ENCODE data around the gene CUL2. TPM values are rescaled to one million over a fixed set of nuclear protein-coding genes. Genes with fewer than 3 reads are reported as not detected.

The CUL2 gene
- total RNA-seq, 1 donor: 29.0 TPM

DNA sequence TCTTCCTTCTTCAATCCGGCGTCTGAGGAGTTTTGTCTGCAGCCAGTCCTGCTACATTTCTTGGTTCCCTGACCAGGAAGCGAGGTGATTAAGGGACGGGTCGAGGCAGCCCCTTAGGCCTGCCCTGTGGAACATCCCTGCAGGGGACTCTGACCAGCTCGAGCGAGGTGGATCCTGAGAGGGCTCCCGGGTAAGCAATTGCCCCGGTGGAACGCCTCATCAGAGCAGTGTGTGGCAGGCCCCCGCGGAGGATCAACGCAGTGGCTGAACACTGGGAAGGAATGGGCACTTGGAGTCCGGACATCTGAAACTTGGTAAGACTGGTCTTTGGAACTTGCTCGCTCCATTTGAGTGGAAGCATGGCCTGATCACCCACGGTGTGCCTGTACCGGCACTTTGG lies 121.0 kb downstream of the CUL2 start:
- no peak overlapping the region for H2AFZ ChIP-seq (ENCODE audit: low read length)
- no peak overlapping the region for H3K4me2 ChIP-seq (ENCODE audit: insufficient read depth, low read length)
- no peak for DNase-seq (ENCODE audit: insufficient read length, low spot score, missing footprints)
- H3K4me3 ChIP-seq (ENCODE audit: insufficient read depth, low read length): no peak overlapping the region
- no peaks in the 10 kb centered on the region for H4K20me1 ChIP-seq (ENCODE audit: insufficient read depth, low read length)
- peaks cover 12% of the 10 kb centered on the region for H3K27me3 ChIP-seq (ENCODE audit: insufficient read depth, low read length)
- no peaks in the 10 kb centered on the region for H3K79me2 ChIP-seq (ENCODE audit: insufficient read depth, low read length)
- TF ChIP-seq, protein P1, sequence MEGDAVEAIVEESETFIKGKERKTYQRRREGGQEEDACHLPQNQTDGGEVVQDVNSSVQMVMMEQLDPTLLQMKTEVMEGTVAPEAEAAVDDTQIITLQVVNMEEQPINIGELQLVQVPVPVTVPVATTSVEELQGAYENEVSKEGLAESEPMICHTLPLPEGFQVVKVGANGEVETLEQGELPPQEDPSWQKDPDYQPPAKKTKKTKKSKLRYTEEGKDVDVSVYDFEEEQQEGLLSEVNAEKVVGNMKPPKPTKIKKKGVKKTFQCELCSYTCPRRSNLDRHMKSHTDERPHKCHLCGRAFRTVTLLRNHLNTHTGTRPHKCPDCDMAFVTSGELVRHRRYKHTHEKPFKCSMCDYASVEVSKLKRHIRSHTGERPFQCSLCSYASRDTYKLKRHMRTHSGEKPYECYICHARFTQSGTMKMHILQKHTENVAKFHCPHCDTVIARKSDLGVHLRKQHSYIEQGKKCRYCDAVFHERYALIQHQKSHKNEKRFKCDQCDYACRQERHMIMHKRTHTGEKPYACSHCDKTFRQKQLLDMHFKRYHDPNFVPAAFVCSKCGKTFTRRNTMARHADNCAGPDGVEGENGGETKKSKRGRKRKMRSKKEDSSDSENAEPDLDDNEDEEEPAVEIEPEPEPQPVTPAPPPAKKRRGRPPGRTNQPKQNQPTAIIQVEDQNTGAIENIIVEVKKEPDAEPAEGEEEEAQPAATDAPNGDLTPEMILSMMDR (IDR thresholded peaks at IDR 0.05; ENCODE audit: extremely low read depth, low read depth, low read length): no peak
- no peaks in the 10 kb centered on the region for H3K36me3 ChIP-seq (ENCODE audit: insufficient read depth, low read length)
- H3K9me3 ChIP-seq (ENCODE audit: low read depth, low read length): no peaks in the 10 kb centered on the region
- H3K4me1 ChIP-seq (ENCODE audit: insufficient read depth, low read length): peaks cover 19% of the 10 kb centered on the region
- H3K27ac ChIP-seq (ENCODE audit: low read depth, low read length): no peak overlapping the region

GRCh38 chr10:34967335-34967880 lies 122.7 kb downstream of the CUL2 start:
- peak; percentile 94 for DNase-seq (ENCODE audit: insufficient read length, low spot score, missing footprints)
- H2AFZ ChIP-seq (ENCODE audit: low read length): peak overlapping the region; percentile 79
- no peaks in the 10 kb centered on the region for H4K20me1 ChIP-seq (ENCODE audit: insufficient read depth, low read length)
- TF ChIP-seq, protein P1 (IDR thresholded peaks at IDR 0.05; ENCODE audit: extremely low read depth, low read depth, low read length): no peak
- H3K4me1 ChIP-seq (ENCODE audit: insufficient read depth, low read length): peaks cover 19% of the 10 kb centered on the region
- H3K27ac ChIP-seq (ENCODE audit: low read depth, low read length): peak overlapping the region; percentile 85
- H3K27me3 ChIP-seq (ENCODE audit: insufficient read depth, low read length): peaks cover 2% of the 10 kb centered on the region
- H3K9me3 ChIP-seq (ENCODE audit: low read depth, low read length): no peaks in the 10 kb centered on the region
- H3K4me2 ChIP-seq (ENCODE audit: insufficient read depth, low read length): peak overlapping the region; percentile 70
- H3K79me2 ChIP-seq (ENCODE audit: insufficient read depth, low read length): no peaks in the 10 kb centered on the region
- H3K4me3 ChIP-seq (ENCODE audit: insufficient read depth, low read length): peak overlapping the region; percentile 33
- no peaks in the 10 kb centered on the region for H3K36me3 ChIP-seq (ENCODE audit: insufficient read depth, low read length)

DNA sequence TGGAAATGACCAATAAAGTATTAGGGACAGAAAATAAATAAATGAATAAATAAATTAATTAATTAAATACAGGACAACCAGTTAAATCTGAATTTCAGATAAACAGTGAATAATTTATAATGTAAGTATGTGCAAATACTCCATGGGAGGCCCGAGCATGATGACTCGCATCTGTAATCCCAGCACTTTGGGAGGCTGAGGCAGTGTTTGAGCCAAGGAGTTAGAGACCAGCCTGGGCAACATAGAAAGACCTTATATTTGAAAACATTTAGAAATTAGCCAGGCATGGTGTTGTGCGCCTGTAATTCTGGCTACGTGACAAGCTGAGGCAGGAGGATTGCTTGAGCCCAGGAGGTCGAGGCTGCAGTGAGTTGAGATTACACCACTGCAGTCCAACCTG lies 123.7 kb downstream of the CUL2 start:
- H3K27ac ChIP-seq (ENCODE audit: low read depth, low read length): no peak overlapping the region
- H3K36me3 ChIP-seq (ENCODE audit: insufficient read depth, low read length): no peaks in the 10 kb centered on the region
- no peak overlapping the region for H3K4me3 ChIP-seq (ENCODE audit: insufficient read depth, low read length)
- no peaks in the 10 kb centered on the region for H3K9me3 ChIP-seq (ENCODE audit: low read depth, low read length)
- H3K79me2 ChIP-seq (ENCODE audit: insufficient read depth, low read length): no peaks in the 10 kb centered on the region
- no peak overlapping the region for H2AFZ ChIP-seq (ENCODE audit: low read length)
- DNase-seq (ENCODE audit: insufficient read length, low spot score, missing footprints): no peak
- no peaks in the 10 kb centered on the region for H3K27me3 ChIP-seq (ENCODE audit: insufficient read depth, low read length)
- H3K4me1 ChIP-seq (ENCODE audit: insufficient read depth, low read length): peaks cover 19% of the 10 kb centered on the region
- H4K20me1 ChIP-seq (ENCODE audit: insufficient read depth, low read length): no peaks in the 10 kb centered on the region
- H3K4me2 ChIP-seq (ENCODE audit: insufficient read depth, low read length): no peak overlapping the region
- TF ChIP-seq, protein P1 (IDR thresholded peaks at IDR 0.05; ENCODE audit: extremely low read depth, low read depth, low read length): no peak

DNA sequence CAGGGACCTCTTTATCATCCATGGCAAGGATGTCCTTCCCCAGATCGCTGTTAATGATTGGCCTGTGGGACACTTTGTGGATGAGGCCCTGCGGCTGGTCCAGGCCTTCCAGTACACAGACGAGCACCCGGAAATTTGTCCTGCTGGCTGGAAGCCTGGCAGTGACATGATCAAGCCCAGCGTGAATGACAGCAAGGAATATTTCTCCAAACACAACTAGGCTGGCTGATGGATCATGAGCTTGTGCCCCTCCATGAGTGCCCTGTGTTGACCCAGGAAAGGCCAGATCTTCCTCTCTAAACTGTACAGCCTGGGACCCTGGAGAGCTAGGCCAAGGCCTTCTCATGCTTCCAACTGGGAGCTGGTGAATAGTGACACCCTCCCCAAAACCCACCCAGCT lies 124.1 kb downstream of the CUL2 start:
- Histone ChIP-seq H3K4me1 (ENCODE audit: insufficient read depth, low read length) (peaks cover 19% of the 10 kb centered on the region), H3K27me3 (ENCODE audit: insufficient read depth, low read length) (no peaks in the 10 kb centered on the region), H3K9me3 (ENCODE audit: low read depth, low read length) (no peaks in the 10 kb centered on the region), H2AFZ (ENCODE audit: low read length) (no peak overlapping the region), H3K4me2 (ENCODE audit: insufficient read depth, low read length) (no peak overlapping the region), H3K4me3 (ENCODE audit: insufficient read depth, low read length) (no peak overlapping the region), H4K20me1 (ENCODE audit: insufficient read depth, low read length) (no peaks in the 10 kb centered on the region), H3K27ac (ENCODE audit: low read depth, low read length) (no peak overlapping the region), H3K79me2 (ENCODE audit: insufficient read depth, low read length) (no peaks in the 10 kb centered on the region), H3K36me3 (ENCODE audit: insufficient read depth, low read length) (no peaks in the 10 kb centered on the region)
- TF ChIP-seq, protein P1 (IDR thresholded peaks at IDR 0.05; ENCODE audit: extremely low read depth, low read depth, low read length): no peak
- peak; percentile 32 for DNase-seq (ENCODE audit: insufficient read length, low spot score, missing footprints)
